KBM-7 (cell line): Measurements from ENCODE around the gene MLLT3.
"Not testable (repeated sequence)": the region's sequence is repeated elsewhere in the genome, so short reads cannot be mapped to it uniquely, and the experiment has no call there.

Source experiments
- DNase-seq: peaks from one replicate; pipeline ENCODE4 v3.0.0-alpha.2; 2015
- in situ Hi-C: fragments of 300-500 bp; cut with MboI; formaldehyde crosslinking; loops from 2 replicates; pipeline ENCODE4 v1.14.3; 2020; ENCODE audit warnings: low sequenced_read_pairs, low pct_unique_long_range_greater_than_20kb, mixed read lengths

MLLT3 gene

DNA sequence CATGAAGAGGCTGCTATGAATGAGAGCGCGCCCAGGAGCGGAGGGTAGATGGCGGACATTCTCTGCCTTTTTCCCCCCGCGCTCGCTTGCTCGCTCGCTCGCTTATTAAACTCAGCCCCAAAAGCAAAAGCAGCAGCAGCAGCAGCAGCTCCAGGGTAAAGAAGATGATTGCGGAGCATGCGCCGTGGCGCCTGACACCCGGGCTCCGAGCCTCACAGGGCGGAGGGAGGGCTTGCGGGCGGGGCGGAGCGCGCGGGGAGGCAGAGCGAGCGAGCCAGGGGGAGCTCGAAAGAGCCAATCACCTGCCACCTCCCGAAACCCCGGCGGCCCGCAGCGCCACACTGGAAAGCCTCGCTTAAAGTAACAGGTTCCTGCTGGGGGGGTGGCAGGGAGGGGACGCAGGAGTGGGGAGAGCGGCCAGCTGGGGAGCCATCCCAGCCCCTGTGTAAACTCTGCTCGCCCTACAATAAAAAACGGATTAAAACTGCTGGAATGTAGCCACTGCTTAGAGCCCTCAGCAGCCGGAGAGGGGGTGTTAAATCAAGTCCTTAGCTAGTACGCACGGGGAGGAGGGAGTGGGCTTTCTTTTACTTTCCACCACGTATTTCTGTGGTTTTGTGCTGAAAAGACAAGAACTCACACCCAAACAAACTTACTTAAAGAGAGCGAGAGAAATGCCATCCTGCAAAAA, at the start of gene MLLT3:
TSS of gene MLLT3 (minus strand) at position 170 of the 691 bp plus-strand sequence.
- peak; percentile 96 for DNase-seq
- in situ Hi-C loops, result no loop called here

DNA sequence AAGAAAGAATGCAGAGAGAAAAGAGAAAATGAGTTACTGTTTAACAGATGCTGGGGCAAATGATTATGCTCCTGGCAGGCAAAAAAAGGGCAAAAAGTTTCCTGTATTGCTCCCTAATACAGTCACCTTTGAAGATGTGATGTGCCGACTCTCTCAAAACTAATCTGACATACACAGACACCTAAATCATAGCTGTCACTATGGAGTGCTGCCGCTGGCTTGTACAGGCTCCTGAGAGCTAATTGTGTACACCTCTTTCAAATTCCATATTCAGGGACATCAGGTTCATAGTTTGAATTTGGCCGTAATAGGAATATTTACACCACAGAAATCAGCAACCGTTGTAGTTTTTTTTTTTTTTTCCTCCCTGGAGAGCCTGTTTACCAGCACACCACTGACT, 49.3 kb upstream of the MLLT3 start:
- in situ Hi-C loops, result no loop called here
- no peak for DNase-seq

DNA sequence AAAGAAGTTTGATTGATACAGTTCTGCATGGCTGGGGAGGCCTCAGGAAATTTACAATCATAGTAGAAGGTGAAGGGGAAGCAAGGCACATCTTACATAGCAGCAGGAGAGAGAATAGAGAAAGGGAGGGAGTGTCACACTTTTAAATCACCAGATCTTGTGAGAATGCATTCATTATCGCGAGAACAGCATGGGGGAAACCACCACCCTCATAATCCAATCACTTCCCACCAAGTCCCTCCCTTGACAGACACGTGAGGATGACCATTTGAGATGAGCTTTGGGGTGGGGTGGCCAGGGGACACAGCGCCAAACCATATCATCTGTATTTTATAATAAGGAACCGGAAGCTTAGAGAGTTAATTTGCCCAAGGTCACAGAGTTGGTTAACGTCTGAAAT, 48.1 kb upstream of the MLLT3 start:
- in situ Hi-C loops, result no loop called here
- no peak for DNase-seq

DNA sequence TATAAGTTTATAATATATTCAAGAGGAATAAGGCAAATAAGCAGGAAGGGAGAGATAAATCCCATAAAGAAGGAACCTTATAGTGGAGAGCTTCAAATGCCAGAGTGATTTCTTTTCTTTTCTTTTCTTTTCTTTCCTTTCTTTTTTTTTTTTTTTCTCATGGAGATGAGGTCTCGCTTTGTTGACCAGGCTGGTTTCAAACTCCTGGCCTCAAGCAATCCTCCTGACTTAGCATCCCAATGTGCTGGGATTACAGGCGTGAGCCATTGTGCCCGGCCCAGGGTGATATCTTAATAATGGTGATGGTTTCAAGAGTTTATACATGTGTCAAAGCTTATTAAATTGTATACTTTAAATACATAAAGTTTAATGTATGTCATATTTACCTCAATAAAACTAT, 42.2 kb upstream of the MLLT3 start:
- no peak for DNase-seq
- in situ Hi-C loops, result no loop called here

DNA sequence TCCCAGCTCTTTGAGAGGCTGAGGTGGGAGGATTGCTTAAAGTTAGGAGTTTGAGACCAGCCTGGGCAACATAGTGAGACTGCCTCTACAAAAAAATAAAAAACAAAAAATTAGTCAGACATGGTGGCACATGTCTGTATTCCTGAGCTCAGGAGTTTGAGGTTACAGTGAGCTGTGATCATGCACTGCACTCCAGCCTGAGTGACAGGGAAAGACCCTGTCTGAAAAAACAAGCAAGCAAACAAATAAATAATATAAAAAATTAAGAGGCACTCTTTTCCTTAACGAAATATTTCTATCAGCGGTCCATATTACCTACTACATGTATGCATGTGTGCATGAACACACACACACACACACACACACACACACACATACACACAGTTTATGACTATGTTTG, 40.8 kb upstream of the MLLT3 start:
- in situ Hi-C loops, result no loop called here
- DNase-seq, result no peak

DNA sequence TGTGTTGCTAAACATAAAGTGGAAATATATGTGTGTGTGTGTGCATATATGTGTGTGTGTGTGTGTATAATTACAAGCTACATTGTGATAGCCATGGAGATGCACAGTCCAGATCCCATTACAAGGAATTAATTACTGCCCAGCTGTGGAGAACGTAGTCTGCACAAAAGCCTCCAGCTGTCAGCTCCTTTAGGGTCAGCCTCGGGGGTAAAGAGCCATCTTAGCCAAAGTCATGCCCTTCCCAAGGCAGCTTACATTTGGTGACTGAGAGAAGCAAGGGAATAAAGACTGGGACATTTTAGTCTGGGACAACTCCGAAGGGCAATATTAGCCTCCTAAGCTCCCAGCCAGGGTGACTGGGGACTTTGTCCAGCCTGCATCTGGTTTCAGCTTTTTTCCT, 39.9 kb upstream of the MLLT3 start:
- in situ Hi-C loops, result no loop called here

DNA sequence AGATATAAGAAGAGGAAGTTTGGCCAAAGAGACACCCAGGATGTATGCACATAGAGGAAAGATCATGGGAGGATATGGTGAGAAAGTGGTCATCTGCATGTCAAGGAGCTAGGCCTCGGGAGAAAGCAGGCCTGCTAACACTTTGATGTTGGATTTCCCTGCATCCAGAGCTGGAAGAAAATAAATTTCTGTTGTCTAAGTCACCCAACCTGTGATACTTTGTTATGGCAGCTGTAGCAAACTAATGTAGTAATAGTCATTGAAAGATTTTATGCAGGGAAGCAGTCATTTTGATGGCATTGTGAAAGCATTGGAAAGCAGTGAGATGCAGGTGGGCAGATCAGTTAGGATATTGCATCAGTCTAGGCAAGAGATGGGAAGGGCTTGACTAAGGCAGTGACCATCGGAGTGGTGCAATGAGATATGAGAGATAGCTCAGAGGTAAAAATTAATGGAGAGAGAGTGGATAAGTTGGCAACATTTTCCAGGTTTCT, 37.2 kb upstream of the MLLT3 start:
- in situ Hi-C loops, result no loop called here
- DNase-seq, result no peak

More for the DNA sequence above, 39.9 kb upstream of the MLLT3 start:
- DNase-seq, result no peak

DNA sequence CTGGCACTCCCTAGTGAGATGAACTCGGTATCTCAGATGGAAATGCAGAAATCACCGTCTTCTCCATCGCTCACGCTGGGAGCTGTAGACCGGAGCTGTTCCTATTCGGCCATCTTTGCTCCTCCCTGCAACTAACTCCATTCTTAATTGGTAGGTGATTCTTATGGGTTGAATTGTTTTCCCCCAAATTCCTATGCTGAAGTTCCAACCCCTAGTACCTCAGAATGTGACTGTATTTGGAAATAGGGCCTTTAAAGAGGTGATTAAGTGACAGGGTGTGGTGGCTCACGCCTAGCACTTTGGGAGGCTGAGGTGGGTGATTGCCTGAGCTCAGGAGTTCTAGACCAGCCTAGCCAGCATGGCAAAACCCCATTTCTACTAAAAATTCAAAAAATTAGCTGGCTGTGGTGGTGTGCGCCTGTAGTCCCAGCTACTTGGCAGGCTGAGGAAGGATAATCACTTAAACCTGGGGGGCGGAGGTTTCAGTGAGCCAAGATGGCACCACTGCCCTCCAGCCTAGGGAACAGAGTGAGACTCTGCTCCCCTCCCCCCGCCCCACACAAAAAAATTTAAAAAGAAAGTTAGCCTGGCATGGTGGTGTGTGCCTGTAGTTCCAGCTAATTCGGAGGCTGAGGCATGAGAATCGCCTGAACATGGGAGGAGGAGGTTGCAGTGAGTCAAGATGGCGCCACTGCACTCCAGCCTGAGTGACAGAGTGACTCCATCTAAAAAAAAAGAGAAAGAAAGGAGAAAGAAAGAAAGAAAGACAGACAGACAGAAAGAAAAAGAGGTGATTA, 36.6 kb upstream of the MLLT3 start:
- in situ Hi-C loops, result no loop called here
- peak; percentile 57 for DNase-seq

DNA sequence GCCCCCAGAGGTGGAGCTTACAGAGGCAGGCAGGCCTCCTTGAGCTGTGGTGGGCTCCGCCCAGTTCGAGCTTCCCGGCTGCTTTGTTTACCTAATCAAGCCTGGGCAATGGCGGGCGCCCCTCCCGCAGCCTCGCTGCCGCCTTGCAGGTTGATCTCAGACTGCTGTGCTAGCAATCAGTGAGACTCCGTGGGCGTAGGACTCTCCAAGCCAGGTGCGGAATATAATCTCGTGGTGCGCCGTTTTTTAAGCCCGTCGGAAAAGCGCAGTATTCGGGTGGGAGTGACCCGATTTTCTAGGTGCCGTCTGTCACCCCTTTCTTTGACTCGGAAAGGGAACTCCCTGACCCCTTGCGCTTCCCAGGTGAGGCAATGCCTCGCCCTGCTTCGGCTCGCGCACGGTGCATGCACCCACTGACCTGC, 36.0 kb upstream of the MLLT3 start:
- DNase-seq, in situ Hi-C loops: not testable (repeated sequence)

DNA sequence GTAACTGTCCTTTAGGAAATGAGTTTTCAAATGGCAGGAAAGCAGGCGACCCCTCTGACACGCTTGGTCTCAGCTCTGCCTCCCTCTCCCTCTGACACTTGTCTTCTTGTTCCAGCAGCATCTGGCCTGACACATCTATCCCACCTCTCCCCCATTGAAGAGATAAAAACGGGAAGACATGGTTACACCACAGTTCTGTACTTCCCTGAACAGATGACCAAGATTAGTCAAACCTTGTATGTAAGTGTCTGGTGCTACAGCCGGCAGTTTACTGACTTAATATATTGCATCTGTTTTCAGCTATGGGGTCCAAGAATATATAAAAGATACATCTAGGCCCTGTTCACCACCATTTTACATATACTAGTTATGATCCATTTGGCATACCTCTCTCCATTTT, 29.6 kb upstream of the MLLT3 start:
- in situ Hi-C loops, result no loop called here
- DNase-seq, result peak; percentile 61

DNA sequence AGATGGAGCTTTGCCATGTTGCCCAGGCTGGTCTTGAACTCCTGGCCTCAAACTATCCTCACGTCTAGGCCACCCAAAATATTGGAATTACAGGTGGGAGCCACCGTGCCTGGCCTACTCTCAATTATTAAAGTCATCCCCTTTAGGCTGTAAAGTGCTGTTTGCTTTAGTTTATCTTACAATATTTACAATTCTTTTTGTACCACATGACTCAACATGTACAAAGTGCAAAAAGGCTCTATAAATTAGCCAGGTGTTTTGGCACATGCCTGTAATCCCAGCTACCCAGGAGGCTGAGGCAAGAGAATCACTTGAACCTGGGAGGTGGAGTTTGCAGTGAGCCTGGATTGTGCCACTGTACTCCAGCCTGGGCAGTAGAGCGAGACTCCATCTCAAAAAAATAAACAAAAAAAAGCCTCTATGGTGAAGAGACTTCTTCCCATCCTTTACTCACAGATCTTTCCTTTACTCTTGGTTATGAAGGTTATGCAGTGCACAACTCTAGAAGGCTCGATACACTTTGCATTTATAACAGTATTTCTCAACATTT, 28.5 kb upstream of the MLLT3 start:
- in situ Hi-C loops, result no loop called here

DNA sequence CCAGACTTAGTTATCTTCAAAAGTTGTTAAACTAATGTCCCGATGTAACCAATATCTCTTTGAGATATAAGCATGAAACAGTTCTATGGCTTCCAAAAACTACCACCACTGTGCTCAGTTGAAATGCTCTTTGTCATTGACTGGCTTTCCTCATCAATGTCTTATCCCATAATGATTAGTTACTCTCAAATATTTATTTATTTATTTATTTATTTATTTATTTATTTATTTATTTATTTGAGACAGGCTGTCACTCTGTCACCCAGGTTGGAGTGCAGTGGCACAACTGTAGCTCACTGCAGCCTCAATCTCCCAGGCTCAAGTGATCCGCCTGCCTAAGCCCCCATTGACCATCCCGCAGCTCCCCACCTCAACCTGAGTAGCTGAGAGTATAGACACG, 28.0 kb upstream of the MLLT3 start:
- no peak for DNase-seq
- in situ Hi-C loops, result no loop called here

More for the DNA sequence above, 28.5 kb upstream of the MLLT3 start:
- DNase-seq, result no peak

DNA sequence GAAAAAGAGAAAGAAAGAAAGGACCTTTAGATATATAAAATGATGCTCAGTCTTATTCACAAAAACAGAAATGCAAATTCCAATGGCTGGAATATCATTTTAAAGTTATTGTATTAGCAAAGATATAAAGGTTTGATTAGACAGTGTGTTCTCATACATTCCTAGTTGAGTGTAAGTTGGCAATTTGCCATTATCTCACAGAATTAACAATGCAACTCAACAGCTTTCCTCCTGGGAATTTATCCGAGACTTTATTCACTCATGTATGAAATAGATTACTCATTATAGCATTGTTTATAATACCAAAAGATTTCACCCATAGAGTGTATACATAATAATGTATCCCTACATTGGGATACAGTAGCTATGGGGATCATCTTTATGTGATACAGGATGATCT, 27.1 kb upstream of the MLLT3 start:
- DNase-seq, result no peak
- in situ Hi-C loops, result no loop called here

DNA sequence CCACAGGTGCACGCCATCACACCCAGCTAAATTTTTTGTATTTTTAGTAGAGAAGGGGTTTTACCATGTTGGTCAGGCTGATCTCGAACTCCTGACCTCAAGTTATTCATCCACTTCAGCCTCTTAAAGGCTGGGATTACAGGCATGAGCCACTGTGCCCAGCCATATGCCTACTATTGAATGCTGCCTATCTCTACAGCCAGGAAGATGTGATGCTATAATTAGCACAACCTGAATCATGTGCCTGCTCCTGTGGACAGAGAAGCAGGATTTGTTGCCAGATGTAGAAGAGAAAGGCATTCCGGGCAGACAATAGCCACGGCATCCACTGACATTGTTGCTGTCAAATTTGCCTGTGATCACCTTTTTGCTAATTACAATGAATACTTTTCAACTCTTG, 24.4 kb upstream of the MLLT3 start:
- no peak for DNase-seq
- in situ Hi-C loops, result no loop called here

DNA sequence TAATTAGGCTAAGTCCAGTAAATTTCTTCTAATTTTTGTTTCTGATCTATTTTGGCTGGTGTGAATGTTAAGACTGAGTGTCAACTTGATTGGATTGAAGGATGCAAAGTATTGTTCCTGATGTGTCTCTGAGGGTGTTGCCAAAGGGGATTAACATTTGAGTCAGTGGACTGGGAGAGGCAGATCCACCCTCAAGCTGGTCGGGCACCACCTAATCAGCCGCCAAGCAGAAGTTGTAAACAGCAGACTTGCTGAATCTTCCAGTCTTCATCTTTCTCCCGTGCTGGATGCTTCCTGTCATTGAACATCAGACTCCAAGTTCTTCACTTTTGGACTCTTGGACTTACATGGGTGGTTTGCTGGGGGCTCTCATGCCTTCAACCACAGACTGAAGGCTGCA, 21.4 kb upstream of the MLLT3 start:
- no peak for DNase-seq
- in situ Hi-C loops, result no loop called here

DNA sequence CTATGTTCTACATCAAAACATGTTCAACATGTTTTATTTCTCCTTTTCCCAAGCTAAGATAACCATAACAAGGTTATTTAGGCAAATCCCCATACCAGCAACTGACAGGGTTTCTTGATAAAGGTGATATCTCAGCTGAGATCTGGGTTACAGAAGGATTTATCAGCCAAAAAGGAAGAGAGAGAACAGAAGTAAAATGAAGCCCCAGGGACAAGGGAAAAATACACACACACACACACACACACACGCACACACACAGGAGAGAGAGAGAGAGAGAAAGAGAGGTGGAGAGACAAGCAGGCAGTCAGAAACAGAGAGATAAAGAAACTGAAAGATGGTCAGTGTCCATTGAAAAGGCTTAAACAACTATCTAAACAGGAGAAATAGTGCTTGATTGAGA, 19.7 kb upstream of the MLLT3 start:
- DNase-seq, result peak; percentile 14
- in situ Hi-C loops, result no loop called here

DNA sequence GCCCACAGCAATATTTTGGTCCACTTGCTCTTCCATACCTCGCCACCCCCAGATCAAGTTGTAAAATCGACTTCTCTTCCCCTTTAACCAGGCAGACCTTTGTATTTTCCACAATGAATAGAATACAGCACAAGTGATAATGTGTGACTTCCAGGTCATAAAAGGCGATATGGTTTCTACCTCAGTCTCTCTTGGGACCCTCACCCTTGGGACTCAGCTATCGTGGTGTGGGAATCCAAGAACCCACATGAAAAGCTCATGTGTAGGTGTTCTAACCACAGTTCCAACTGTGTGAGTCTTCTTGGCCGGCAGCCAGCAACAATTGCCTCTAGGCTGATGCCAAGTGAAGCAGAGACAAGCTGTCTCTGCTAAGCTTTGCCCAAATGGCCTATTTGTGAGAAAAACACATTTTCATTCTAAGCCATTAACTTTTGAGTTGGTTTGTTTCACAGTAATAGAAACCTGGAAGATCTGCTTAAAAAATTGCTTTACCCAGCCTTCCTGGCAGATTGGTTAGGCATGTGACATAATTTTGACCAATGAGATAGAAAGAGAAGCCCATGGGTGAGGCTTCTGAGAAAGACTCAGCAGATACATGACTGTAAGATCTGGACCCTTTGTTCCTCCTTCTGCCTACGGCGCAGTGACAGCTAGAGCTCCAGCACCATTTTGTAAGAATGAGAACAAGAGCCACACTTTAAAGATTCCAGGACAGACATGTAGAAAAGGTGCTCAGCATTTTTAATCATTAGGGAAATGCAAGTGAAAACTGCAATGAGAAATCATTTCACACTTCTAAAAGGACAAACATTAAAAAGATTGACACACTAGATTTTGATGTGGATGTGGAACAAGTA, 18.3 kb upstream of the MLLT3 start:
- in situ Hi-C loops, result no loop called here
- DNase-seq, result peak; percentile 72

DNA sequence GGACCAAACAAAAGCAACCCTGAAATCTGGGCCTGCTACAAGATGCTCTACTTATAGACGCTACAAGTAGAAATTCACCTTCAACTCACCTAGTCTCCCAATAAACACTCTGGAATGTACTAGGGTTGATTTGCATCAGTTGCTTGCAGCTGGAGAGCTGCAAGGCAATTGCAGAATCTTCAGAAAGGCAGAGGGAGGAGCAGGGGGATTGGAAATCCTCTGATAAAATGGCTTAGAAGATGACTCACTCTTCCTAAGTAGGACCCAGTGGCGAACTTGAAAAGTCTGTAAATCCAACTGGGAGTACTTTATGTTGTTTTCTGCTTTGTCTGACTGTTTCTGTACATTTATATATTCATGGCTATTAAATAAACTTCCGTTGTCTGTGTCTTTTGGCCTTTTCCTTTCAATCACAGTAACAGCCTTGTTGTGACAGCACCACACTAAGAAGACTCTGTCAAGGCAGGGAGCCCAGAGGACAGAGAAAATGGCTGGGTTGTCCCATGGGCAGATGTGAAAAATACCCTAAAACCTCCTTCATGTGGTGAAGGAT, 14.7 kb upstream of the MLLT3 start:
- in situ Hi-C loops, result no loop called here
- DNase-seq, result no peak

DNA sequence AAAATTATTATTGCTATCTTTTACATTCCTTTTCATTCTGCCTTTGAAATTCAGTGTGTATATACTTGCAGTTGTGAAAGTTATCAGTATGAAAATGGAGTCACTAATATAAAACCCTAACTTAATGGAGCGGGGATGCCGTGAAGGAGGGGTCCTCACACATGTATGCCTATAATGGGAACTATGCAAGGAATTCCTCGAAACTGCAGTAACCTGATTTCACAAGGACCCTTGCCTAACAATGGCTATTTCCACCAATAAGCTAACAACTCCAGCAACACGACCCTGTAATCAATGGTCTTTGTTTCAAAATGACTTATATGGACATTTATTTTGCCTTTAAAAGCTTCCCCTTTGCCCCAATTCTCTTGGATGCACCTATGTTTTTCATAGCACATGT, 12.6 kb upstream of the MLLT3 start:
- DNase-seq, result no peak
- in situ Hi-C loops, result no loop called here
